CD8-positive, alpha-beta memory T cell (primary cell): Measurements from ENCODE around the gene LRRN4. TPM values are rescaled to one million over a fixed set of nuclear protein-coding genes. Genes with fewer than 3 reads are reported as not detected.

ENCODE experiments used
- CTCF ChIA-PET: fragments of 350-600 bp; sonication (Branson Sonifier 250); formaldehyde crosslinking; loops from one replicate; lab custom pipeline; 2021; ENCODE audit warnings: antibody characterized with exemption; lab: Charles Lee
- POLR2A ChIA-PET: fragments of 350-600 bp; sonication (Branson Sonifier 250); formaldehyde crosslinking; loops from one replicate; lab custom pipeline; 2021; ENCODE audit warnings: antibody characterized with exemption; lab: Charles Lee
- DNase-seq, 5 donors: peaks; one replicate each; pipeline versions ENCODE4 v3.0.0 to v3.0.0-alpha.2; 2020 to 2022; ENCODE audit warnings: mixed read lengths in 1 of 5
- H3K27ac ChIP-seq: one replicate; pipeline ENCODE4 v1.7.0; 2013; ENCODE audit warnings: low read depth, mild to moderate bottlenecking, low read length, moderate library complexity
- H3K27me3 ChIP-seq: 2 replicates; pipeline ENCODE4 v1.7.0; 2013; ENCODE audit warnings: low read length, mild to moderate bottlenecking; ENCODE audit not compliant: insufficient read depth, poor library complexity, severe bottlenecking
- H3K36me3 ChIP-seq: 2 replicates; pipeline ENCODE4 v1.7.0; 2013; ENCODE audit warnings: mild to moderate bottlenecking, low read length, moderate library complexity; ENCODE audit not compliant: insufficient read depth
- H3K4me1 ChIP-seq: 2 replicates; pipeline ENCODE4 v1.7.0; 2013; ENCODE audit warnings: mild to moderate bottlenecking, low read length, moderate library complexity; ENCODE audit not compliant: insufficient read depth
- H3K4me3 ChIP-seq: 2 replicates; pipeline ENCODE4 v1.7.0; 2013; ENCODE audit warnings: mild to moderate bottlenecking, low read length
- H3K9me3 ChIP-seq: 2 replicates; pipeline ENCODE4 v1.7.0; 2013; ENCODE audit warnings: mild to moderate bottlenecking, low read length
- H3K27ac Mint-ChIP-seq, 8 donors: one replicate each; pipeline ENCODE4 v1.8.0; 2020 to 2021; ENCODE audit warnings: mixed read lengths in 8 of 8, mild to moderate bottlenecking in 6 of 8, inconsistent platforms in 3 of 8, moderate library complexity in 3 of 8
- H3K27me3 Mint-ChIP-seq, 2 donors: one replicate each; pipeline ENCODE4 v1.8.0; 2020 to 2021; ENCODE audit warnings: mixed read lengths in 2 of 2, mild to moderate bottlenecking in 1 of 2, moderate library complexity in 1 of 2
- H3K36me3 Mint-ChIP-seq, 3 donors: one replicate each; pipeline ENCODE4 v1.8.0; 2020 to 2021; ENCODE audit warnings: mixed read lengths in 3 of 3, inconsistent platforms in 1 of 3, mild to moderate bottlenecking in 1 of 3
- H3K4me1 Mint-ChIP-seq, 3 donors: one replicate each; pipeline ENCODE4 v1.8.0; 2020 to 2021; ENCODE audit warnings: mixed read lengths in 3 of 3, inconsistent platforms in 1 of 3, mild to moderate bottlenecking in 1 of 3
- H3K4me3 Mint-ChIP-seq, 7 donors: one replicate each; pipeline ENCODE4 v1.8.0; 2020 to 2021; ENCODE audit warnings: mixed read lengths in 7 of 7, mild to moderate bottlenecking in 6 of 7, moderate library complexity in 4 of 7, inconsistent platforms in 2 of 7
- H3K9me3 Mint-ChIP-seq, 5 donors: one replicate each; pipeline ENCODE4 v1.8.0; 2020 to 2022; ENCODE audit warnings: mixed read lengths in 5 of 5, mild to moderate bottlenecking in 3 of 5, moderate library complexity in 2 of 5, inconsistent platforms in 1 of 5
- polyA plus RNA-seq: library from polyadenylated mRNA; unstranded; fragments of 300-500 nt; fragmentation: Illumina TruSeq; gene quantifications from one replicate; pipeline ENCODE4 v1.2.3, GENCODE V29; 2021
- total RNA-seq, 2 experiments: library from RNA; stranded (reverse); gene quantifications; one replicate each; pipeline ENCODE4 v1.2.3, GENCODE V29; 2021

LRRN4 gene
- total and polyA plus RNA-seq, 3 experiments from 2014 or later = not detected

GRCh38 chr20:6007094-6007528 is 46.7 kb downstream of the LRRN4 start:
- Histone ChIP-seq H3K9me3 (no peaks in the 10 kb centered on the region), H3K36me3 (peaks cover 11% of the 10 kb centered on the region), H3K4me3 (peak overlapping the region; percentile 70), H3K27ac (peak overlapping the region; percentile 81), H3K4me1 (peaks cover 25% of the 10 kb centered on the region), H3K27me3 (no peaks in the 10 kb centered on the region)
- peaks cover 34 to 58% (median 44%) of the 10 kb centered on the region in 3 donors for H3K4me1 Mint-ChIP-seq
- ChIA-PET CTCF (interaction anchor here (0.7 to 2.0 kb wide), 2 partner anchors 477 to 478 kb away, joined by 3 to 5 read pairs; no protein-coding TSS in a partner anchor), POLR2A (no interaction called here)
- DNase-seq = no peak
- peaks cover 0 to 1% of the 10 kb centered on the region in 2 donors for H3K27me3 Mint-ChIP-seq
- H3K27ac Mint-ChIP-seq = peak overlapping the region in 7 of 8 donors; percentile 43 to 97 (median 84)
- H3K9me3 Mint-ChIP-seq = no peaks in the 10 kb centered on the region
- peak overlapping the region; percentile 95 to 100 (median 98) for H3K4me3 Mint-ChIP-seq
- H3K36me3 Mint-ChIP-seq = peaks cover 0 to 31% (median 12%) of the 10 kb centered on the region in 3 donors

- H3K4me1 Mint-ChIP-seq = peaks cover 31 to 55% (median 41%) of the 10 kb centered on the region in 3 donors
- H3K9me3 Mint-ChIP-seq = no peaks in the 10 kb centered on the region
- peaks cover 0 to 1% of the 10 kb centered on the region in 2 donors for H3K27me3 Mint-ChIP-seq
- H3K27ac Mint-ChIP-seq = peak overlapping the region; percentile 6 to 97 (median 87)
- Histone ChIP-seq H3K4me3 (peak overlapping the region; percentile 70), H3K27me3 (no peaks in the 10 kb centered on the region), H3K36me3 (peaks cover 11% of the 10 kb centered on the region), H3K27ac (peak overlapping the region; percentile 81), H3K4me1 (peaks cover 25% of the 10 kb centered on the region), H3K9me3 (no peaks in the 10 kb centered on the region)
- no peak for DNase-seq
- peaks cover 0 to 26% (median 7%) of the 10 kb centered on the region in 3 donors for H3K36me3 Mint-ChIP-seq
- ChIA-PET POLR2A (no interaction called here), CTCF (interaction anchor here (0.7 to 2.0 kb wide), 2 partner anchors 476 to 478 kb away, joined by 3 to 5 read pairs; no protein-coding TSS in a partner anchor)
- H3K4me3 Mint-ChIP-seq = peak overlapping the region; percentile 95 to 100 (median 98)
Observed at GRCh38 chr20:6006603-6006949, 47.3 kb downstream of the LRRN4 start.

GRCh38 chr20:6000871-6001270 is 53.0 kb downstream of the LRRN4 start:
- Mint-ChIP-seq H3K27ac (no peak overlapping the region), H3K4me3 (no peak overlapping the region), H3K4me1 (peaks cover 31 to 46% (median 45%) of the 10 kb centered on the region in 3 donors), H3K36me3 (peaks cover 0 to 4% (median 0%) of the 10 kb centered on the region in 3 donors), H3K9me3 (no peaks in the 10 kb centered on the region), H3K27me3 (peaks cover 0 to 1% of the 10 kb centered on the region in 2 donors)
- peaks cover 26% of the 10 kb centered on the region for H3K4me1 ChIP-seq
- no peaks in the 10 kb centered on the region for H3K27me3 ChIP-seq
- POLR2A ChIA-PET = no interaction called here
- H3K4me3 ChIP-seq = no peak overlapping the region
- H3K9me3 ChIP-seq = no peaks in the 10 kb centered on the region
- H3K27ac ChIP-seq = no peak overlapping the region
- no peaks in the 10 kb centered on the region for H3K36me3 ChIP-seq
- no peak for DNase-seq
- CTCF ChIA-PET = interaction anchor here (3.4 kb wide), 1 partner anchor 472 kb away, joined by 15 read pairs; no protein-coding TSS in a partner anchor

GRCh38 chr20:5999783-6000182 is 54.1 kb downstream of the LRRN4 start:
- CTCF ChIA-PET = interaction anchor here (3.4 kb wide), 1 partner anchor 471 kb away, joined by 15 read pairs; no protein-coding TSS in a partner anchor
- H3K36me3 ChIP-seq = no peaks in the 10 kb centered on the region

GRCh38 chr20:5996765-5997164 is 57.1 kb downstream of the LRRN4 start:
- H3K27me3 Mint-ChIP-seq = no peaks in the 10 kb centered on the region
- Histone ChIP-seq H3K27ac (no peak overlapping the region), H3K36me3 (no peaks in the 10 kb centered on the region), H3K4me3 (no peak overlapping the region), H3K27me3 (no peaks in the 10 kb centered on the region), H3K4me1 (peaks cover 19% of the 10 kb centered on the region), H3K9me3 (no peaks in the 10 kb centered on the region)
- peak; percentile 31 to 83 (median 42) for DNase-seq
- no peaks in the 10 kb centered on the region for H3K9me3 Mint-ChIP-seq
- CTCF ChIA-PET = interaction anchor here (1.2 kb wide), 1 partner anchor 25 kb away, joined by 3 read pairs; no protein-coding TSS in a partner anchor
- POLR2A ChIA-PET = interaction anchor here (0.7 to 0.8 kb wide), 2 partner anchors 19 to 387 kb away, joined by 5 read pairs; no protein-coding TSS in a partner anchor
- peaks cover 0 to 5% (median 3%) of the 10 kb centered on the region in 3 donors for H3K36me3 Mint-ChIP-seq
- H3K27ac Mint-ChIP-seq = peak overlapping the region; percentile 1 to 93 (median 60)
- H3K4me3 Mint-ChIP-seq = peak overlapping the region; percentile 24 to 63 (median 36)
- H3K4me1 Mint-ChIP-seq = peaks cover 35 to 44% (median 38%) of the 10 kb centered on the region in 3 donors

More at GRCh38 chr20:5999783-6000182, 54.1 kb downstream of the LRRN4 start:
- no peak for DNase-seq
- Histone ChIP-seq H3K4me3 (no peak overlapping the region), H3K4me1 (peaks cover 19% of the 10 kb centered on the region), H3K27ac (no peak overlapping the region), H3K27me3 (no peaks in the 10 kb centered on the region), H3K9me3 (no peaks in the 10 kb centered on the region)
- H3K27ac Mint-ChIP-seq = no peak overlapping the region
- no peaks in the 10 kb centered on the region for H3K27me3 Mint-ChIP-seq
- no peaks in the 10 kb centered on the region for H3K9me3 Mint-ChIP-seq
- H3K4me3 Mint-ChIP-seq = no peak overlapping the region
- H3K4me1 Mint-ChIP-seq = peaks cover 42 to 50% (median 47%) of the 10 kb centered on the region in 3 donors
- peaks cover 0 to 3% (median 3%) of the 10 kb centered on the region in 3 donors for H3K36me3 Mint-ChIP-seq
- POLR2A ChIA-PET = no interaction called here

- Histone ChIP-seq H3K27ac (no peak overlapping the region), H3K36me3 (no peaks in the 10 kb centered on the region), H3K4me1 (peaks cover 3% of the 10 kb centered on the region), H3K9me3 (no peaks in the 10 kb centered on the region), H3K4me3 (no peak overlapping the region), H3K27me3 (no peaks in the 10 kb centered on the region)
- peaks cover 19 to 29% (median 23%) of the 10 kb centered on the region in 3 donors for H3K4me1 Mint-ChIP-seq
- no peaks in the 10 kb centered on the region for H3K9me3 Mint-ChIP-seq
- peak overlapping the region in 5 of 8 donors; percentile 12 to 69 (median 36) for H3K27ac Mint-ChIP-seq
- H3K4me3 Mint-ChIP-seq = no peak overlapping the region
- ChIA-PET POLR2A (no interaction called here), CTCF (interaction anchor here (1.1 to 1.5 kb wide), 2 partner anchors 11 to 462 kb away, joined by 3 read pairs; no protein-coding TSS in a partner anchor)
- DNase-seq = no peak
- peaks cover 5 to 30% (median 7%) of the 10 kb centered on the region in 3 donors for H3K36me3 Mint-ChIP-seq
- no peaks in the 10 kb centered on the region for H3K27me3 Mint-ChIP-seq
Observed at GRCh38 chr20:5991623-5992441, 62.0 kb downstream of the LRRN4 start.

GRCh38 chr20:5990946-5991345 is 62.9 kb downstream of the LRRN4 start:
- no peaks in the 10 kb centered on the region for H3K27me3 ChIP-seq
- H3K27me3 Mint-ChIP-seq = no peaks in the 10 kb centered on the region
- no peak overlapping the region for H3K27ac ChIP-seq
- H3K36me3 Mint-ChIP-seq = peaks cover 5 to 39% (median 9%) of the 10 kb centered on the region in 3 donors
- ChIA-PET POLR2A (no interaction called here), CTCF (no interaction called here)
- no peak for DNase-seq
- H3K9me3 Mint-ChIP-seq = no peaks in the 10 kb centered on the region
- peaks cover 12 to 23% (median 14%) of the 10 kb centered on the region in 3 donors for H3K4me1 Mint-ChIP-seq
- no peak overlapping the region for H3K4me3 ChIP-seq
- no peaks in the 10 kb centered on the region for H3K9me3 ChIP-seq
- no peaks in the 10 kb centered on the region for H3K4me1 ChIP-seq
- peak overlapping the region in 5 of 8 donors; percentile 13 to 69 (median 47) for H3K27ac Mint-ChIP-seq
- H3K4me3 Mint-ChIP-seq = no peak overlapping the region
- no peaks in the 10 kb centered on the region for H3K36me3 ChIP-seq
